Middle frontal gyrus (tissue), 1 donor: Measurements from ENCODE around the gene DCLK1.

ENCODE experiments used
- DNase-seq: peaks from one replicate; pipeline ENCODE4 v3.0.0-alpha.2; 2015; ENCODE audit warnings: low spot score; ENCODE audit errors: extremely low spot score

Gene DCLK1

GRCh38 chr13:36051082-36051481 is 80.1 kb downstream of the DCLK1 start:
- no peak for DNase-seq

- no peak for DNase-seq
Measured at GRCh38 chr13:36046672-36047071, 84.5 kb downstream of the DCLK1 start.

GRCh38 chr13:36038785-36039555 is 92.2 kb downstream of the DCLK1 start:
- DNase-seq: peak; percentile 75

GRCh38 chr13:36033035-36033434 is 98.1 kb downstream of the DCLK1 start:
- no peak for DNase-seq

- DNase-seq: no peak
Measured at GRCh38 chr13:36031490-36031889, 99.7 kb downstream of the DCLK1 start.

GRCh38 chr13:36030670-36031331 is 100.4 kb downstream of the DCLK1 start:
- no peak for DNase-seq

GRCh38 chr13:36029166-36029565 is 102.0 kb downstream of the DCLK1 start:
- no peak for DNase-seq

- no peak for DNase-seq
Measured at GRCh38 chr13:36028359-36029025, 102.7 kb downstream of the DCLK1 start.

GRCh38 chr13:36026531-36026930 is 104.7 kb downstream of the DCLK1 start:
- DNase-seq: no peak

GRCh38 chr13:36014763-36015162 is 116.4 kb downstream of the DCLK1 start:
- no peak for DNase-seq

- no peak for DNase-seq
Measured at GRCh38 chr13:36006894-36007675, 124.1 kb downstream of the DCLK1 start.

GRCh38 chr13:36006347-36006746 is 124.8 kb downstream of the DCLK1 start:
- DNase-seq: no peak

GRCh38 chr13:36001561-36001960 is 129.6 kb downstream of the DCLK1 start:
- DNase-seq: no peak

- DNase-seq: no peak
Measured at GRCh38 chr13:36000028-36000427, 131.2 kb downstream of the DCLK1 start.

- DNase-seq: no peak
Measured at GRCh38 chr13:35996360-35996759, 134.8 kb downstream of the DCLK1 start.

- DNase-seq: no peak
Measured at GRCh38 chr13:35995136-35995535, 136.0 kb downstream of the DCLK1 start.

GRCh38 chr13:35994131-35994966 is 136.8 kb downstream of the DCLK1 start:
- DNase-seq: no peak

GRCh38 chr13:35993686-35994085 is 137.5 kb downstream of the DCLK1 start:
- no peak for DNase-seq

- peak; percentile 51 for DNase-seq
Measured at GRCh38 chr13:35992964-35993363, 138.2 kb downstream of the DCLK1 start.

GRCh38 chr13:35990196-35990595 is 141.0 kb downstream of the DCLK1 start:
- DNase-seq: no peak

GRCh38 chr13:35988648-35989081 is 142.5 kb downstream of the DCLK1 start:
- DNase-seq: no peak
